COLO668 (cell line): Measurements from ENCODE around the gene RTF2.
"Not testable (repeated sequence)": the region's sequence is repeated elsewhere in the genome, so short reads cannot be mapped to it uniquely, and the experiment has no call there.

ENCODE experiments used
- DNase-seq: peaks from one replicate; lab custom pipeline; 2025; ENCODE audit not compliant: unreplicated experiment; lab: John Stamatoyannopoulos, UW

Gene RTF2

GRCh38 chr20:56487216-56487615 lies 18.8 kb downstream of the RTF2 start:
- DNase-seq, result no peak

- no peak for DNase-seq
Observed at GRCh38 chr20:56488566-56488965, 20.1 kb downstream of the RTF2 start.

- DNase-seq, result no peak
Observed at GRCh38 chr20:56501116-56501515, 32.7 kb downstream of the RTF2 start.

- no peak for DNase-seq
Observed at GRCh38 chr20:56503916-56504315, 35.5 kb downstream of the RTF2 start.

GRCh38 chr20:56504373-56505005 lies 36.1 kb downstream of the RTF2 start:
- no peak for DNase-seq

- DNase-seq, result no peak
Observed at GRCh38 chr20:56506103-56506502, 37.7 kb downstream of the RTF2 start.

GRCh38 chr20:56511926-56512325 lies 43.5 kb downstream of the RTF2 start:
- no peak for DNase-seq

GRCh38 chr20:56513161-56514150 lies 45.0 kb downstream of the RTF2 start:
- DNase-seq, result no peak

GRCh38 chr20:56516631-56517030 lies 48.2 kb downstream of the RTF2 start:
- no peak for DNase-seq

GRCh38 chr20:56517211-56517610 lies 48.8 kb downstream of the RTF2 start:
- DNase-seq, result no peak

GRCh38 chr20:56517641-56518040 lies 49.2 kb downstream of the RTF2 start:
- DNase-seq, result no peak

- no peak for DNase-seq
Observed at GRCh38 chr20:56518126-56518525, 49.7 kb downstream of the RTF2 start.

GRCh38 chr20:56518721-56519398 lies 50.4 kb downstream of the RTF2 start:
- no peak for DNase-seq

GRCh38 chr20:56519551-56519950 lies 51.1 kb downstream of the RTF2 start:
- DNase-seq, result no peak

- DNase-seq, result no peak
Observed at GRCh38 chr20:56520180-56520579, 51.8 kb downstream of the RTF2 start.

GRCh38 chr20:56520746-56521354 lies 52.4 kb downstream of the RTF2 start:
- not testable (repeated sequence) for DNase-seq

- DNase-seq, result no peak
Observed at GRCh38 chr20:56522311-56522710, 53.9 kb downstream of the RTF2 start.

- not testable (repeated sequence) for DNase-seq
Observed at GRCh38 chr20:56524444-56524843, 56.0 kb downstream of the RTF2 start, which contains the start of gene FAM209A. Gene FAM209A (plus strand): TSS chr20:56524744. CDS start chr20:56524809, 65 bp downstream.

GRCh38 chr20:56527521-56527920 lies 59.1 kb downstream of the RTF2 start:
- DNase-seq, result no peak

- not testable (repeated sequence) for DNase-seq
Observed at GRCh38 chr20:56532946-56533345, 64.5 kb downstream of the RTF2 start, which contains the start of gene FAM209B. Gene FAM209B (plus strand): TSS chr20:56533246. CDS start chr20:56533342, 96 bp downstream.

GRCh38 chr20:56537997-56538396 lies 69.6 kb downstream of the RTF2 start:
- DNase-seq, result no peak
